Measurements from ENCODE around the gene LSR.

Gene LSR

DNA sequence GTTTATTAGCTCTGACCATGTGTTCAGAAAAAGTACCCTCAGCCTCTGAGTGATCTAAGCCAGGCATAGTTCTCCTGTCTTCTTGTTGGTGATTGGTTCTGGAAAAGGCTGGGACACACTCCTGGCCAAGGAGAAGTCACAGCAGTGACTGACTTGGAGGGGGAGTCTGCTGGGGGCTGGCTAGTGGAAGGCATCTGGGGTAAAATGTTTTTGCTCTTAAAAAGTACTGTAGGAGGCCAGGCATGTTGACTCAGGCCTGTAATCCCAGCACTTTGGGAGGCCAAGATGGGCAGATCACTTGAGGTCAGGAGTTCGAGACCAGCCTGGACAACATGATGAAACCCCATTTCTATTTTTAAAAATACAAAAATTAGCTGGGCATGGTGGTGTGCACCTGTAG, 41.9 kb upstream of the LSR start:
- TF ChIP-seq, protein P1, sequence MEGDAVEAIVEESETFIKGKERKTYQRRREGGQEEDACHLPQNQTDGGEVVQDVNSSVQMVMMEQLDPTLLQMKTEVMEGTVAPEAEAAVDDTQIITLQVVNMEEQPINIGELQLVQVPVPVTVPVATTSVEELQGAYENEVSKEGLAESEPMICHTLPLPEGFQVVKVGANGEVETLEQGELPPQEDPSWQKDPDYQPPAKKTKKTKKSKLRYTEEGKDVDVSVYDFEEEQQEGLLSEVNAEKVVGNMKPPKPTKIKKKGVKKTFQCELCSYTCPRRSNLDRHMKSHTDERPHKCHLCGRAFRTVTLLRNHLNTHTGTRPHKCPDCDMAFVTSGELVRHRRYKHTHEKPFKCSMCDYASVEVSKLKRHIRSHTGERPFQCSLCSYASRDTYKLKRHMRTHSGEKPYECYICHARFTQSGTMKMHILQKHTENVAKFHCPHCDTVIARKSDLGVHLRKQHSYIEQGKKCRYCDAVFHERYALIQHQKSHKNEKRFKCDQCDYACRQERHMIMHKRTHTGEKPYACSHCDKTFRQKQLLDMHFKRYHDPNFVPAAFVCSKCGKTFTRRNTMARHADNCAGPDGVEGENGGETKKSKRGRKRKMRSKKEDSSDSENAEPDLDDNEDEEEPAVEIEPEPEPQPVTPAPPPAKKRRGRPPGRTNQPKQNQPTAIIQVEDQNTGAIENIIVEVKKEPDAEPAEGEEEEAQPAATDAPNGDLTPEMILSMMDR (IDR thresholded peaks at IDR 0.05; ENCODE audit: control insufficient read depth, extremely low read depth, insufficient read depth), result no peak
- no peak for DNase-seq (ENCODE audit: low read depth)
- H3K4me3 ChIP-seq (ENCODE audit: low read depth, low read length), result no peak overlapping the region

- no peak for DNase-seq (ENCODE audit: low read depth)
- TF ChIP-seq, protein P1 (IDR thresholded peaks at IDR 0.05; ENCODE audit: control insufficient read depth, extremely low read depth, insufficient read depth), result no peak
- no peak overlapping the region for H3K4me3 ChIP-seq (ENCODE audit: low read depth, low read length)
These were observed 41.4 kb upstream of the LSR start for GRCh38 chr19:35207391-35207871.

GRCh38 chr19:35208121-35208520, 40.7 kb upstream of the LSR start:
- TF ChIP-seq, protein P1 (IDR thresholded peaks at IDR 0.05; ENCODE audit: control insufficient read depth, extremely low read depth, insufficient read depth), result no peak

GRCh38 chr19:35209646-35210045, 39.2 kb upstream of the LSR start:
- TF ChIP-seq, protein P1 (IDR thresholded peaks at IDR 0.05; ENCODE audit: control insufficient read depth, extremely low read depth, insufficient read depth), result no peak
- DNase-seq (ENCODE audit: low read depth), result no peak
- H3K4me3 ChIP-seq (ENCODE audit: low read depth, low read length), result no peak overlapping the region

More at GRCh38 chr19:35208121-35208520, 40.7 kb upstream of the LSR start:
- no peak for DNase-seq (ENCODE audit: low read depth)
- no peak overlapping the region for H3K4me3 ChIP-seq (ENCODE audit: low read depth, low read length)

DNA sequence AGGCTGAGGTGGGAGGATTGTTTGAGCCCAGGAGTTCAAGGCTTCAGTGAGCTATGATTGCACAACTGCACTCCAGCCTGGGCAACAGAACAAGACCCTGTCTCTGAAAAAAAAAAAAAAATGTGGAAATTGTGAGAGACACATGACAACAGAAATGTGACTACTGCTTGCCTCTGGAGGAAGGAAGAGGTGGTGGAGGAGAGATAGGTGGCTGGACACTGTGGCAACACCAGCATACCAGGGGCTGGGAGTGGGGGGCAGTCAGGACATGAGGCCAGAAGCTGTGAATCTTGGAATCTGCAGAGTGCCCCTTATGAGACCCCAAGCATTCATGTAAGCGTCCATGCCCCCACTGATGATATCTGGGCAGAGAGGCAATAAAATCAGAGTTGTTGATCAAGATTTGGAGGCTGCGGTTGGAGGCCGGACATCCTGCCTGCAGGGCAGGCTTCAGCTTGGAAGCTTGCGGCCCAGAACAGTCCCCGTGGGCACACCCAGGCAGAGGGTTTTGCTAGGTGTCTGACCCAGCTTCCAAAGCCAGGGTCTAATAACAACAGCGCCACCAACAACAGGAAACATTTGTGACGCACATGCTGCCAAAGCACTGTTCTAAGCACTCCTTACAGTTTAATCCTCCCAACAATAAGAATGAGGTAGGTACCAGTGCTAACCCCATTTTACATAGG, 37.1 kb upstream of the LSR start:
- TF ChIP-seq, protein P1 (IDR thresholded peaks at IDR 0.05; ENCODE audit: control insufficient read depth, extremely low read depth, insufficient read depth), result no peak
- no peak for DNase-seq (ENCODE audit: low read depth)
- no peak overlapping the region for H3K4me3 ChIP-seq (ENCODE audit: low read depth, low read length)

DNA sequence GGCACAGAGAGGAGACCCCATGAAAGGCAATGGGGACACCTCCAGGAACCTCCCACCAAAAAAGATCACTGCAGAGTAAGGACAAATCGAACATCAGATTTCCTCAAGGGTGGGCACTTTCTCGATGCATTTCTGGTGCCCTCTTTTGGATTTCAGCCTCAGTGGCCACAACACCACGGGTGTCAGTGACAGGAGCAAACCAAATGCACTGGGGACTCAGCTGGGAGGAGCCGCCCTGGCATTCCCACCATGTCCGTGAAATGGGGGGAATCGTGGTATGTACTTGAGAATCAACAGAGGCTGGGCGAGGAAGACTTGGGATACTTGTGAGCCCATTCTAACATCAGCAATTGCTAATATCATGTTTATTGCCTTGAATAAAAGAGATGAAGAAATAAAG, 36.6 kb upstream of the LSR start:
- no peak for DNase-seq (ENCODE audit: low read depth)
- TF ChIP-seq, protein P1 (IDR thresholded peaks at IDR 0.05; ENCODE audit: control insufficient read depth, extremely low read depth, insufficient read depth), result no peak
- no peak overlapping the region for H3K4me3 ChIP-seq (ENCODE audit: low read depth, low read length)
